ENCODE data around the gene WDR53. TPM values are rescaled to one million over a fixed set of nuclear protein-coding genes. Genes with fewer than 3 reads are reported as not detected.

WDR53 gene
- total RNA-seq, 4 donors from 2014 or later = 4.5 to 16.6 (median 12.2) TPM

DNA sequence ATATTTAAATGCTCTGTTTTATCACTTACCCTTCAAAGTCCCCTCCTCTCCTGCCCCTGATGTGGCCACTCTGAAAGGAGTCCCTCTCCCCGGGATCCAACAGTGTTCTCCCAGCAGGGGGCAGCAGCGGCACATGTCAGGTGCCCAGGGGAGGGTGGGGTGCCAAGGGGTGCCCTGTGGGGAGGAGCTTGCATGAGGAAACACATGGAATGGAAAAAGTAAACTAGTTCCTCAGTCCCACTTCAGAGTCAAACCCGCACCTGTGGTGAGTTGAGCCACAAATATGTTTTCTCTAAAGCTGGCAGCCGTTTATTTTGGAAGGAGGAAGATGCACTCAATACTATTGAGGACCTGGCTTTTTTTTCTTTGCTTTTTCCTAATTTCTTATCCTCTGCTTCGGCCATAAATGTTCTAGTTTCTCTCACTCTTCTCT, 41.0 kb upstream of the WDR53 start:
- WGBS, 2 donors = 12 to 14% methylated on average over 5 of the region's 5 CpGs
- H3K4me3 ChIP-seq (ENCODE audit: low read depth, poor library complexity, severe bottlenecking) = no peak overlapping the region
- intact Hi-C loops (cut with DNase I; ENCODE audit: low total_unique reads) = no loop called here
- no peak for TF ChIP-seq POLR2A (IDR thresholded peaks at IDR 0.05)
- TF ChIP-seq, protein P1, sequence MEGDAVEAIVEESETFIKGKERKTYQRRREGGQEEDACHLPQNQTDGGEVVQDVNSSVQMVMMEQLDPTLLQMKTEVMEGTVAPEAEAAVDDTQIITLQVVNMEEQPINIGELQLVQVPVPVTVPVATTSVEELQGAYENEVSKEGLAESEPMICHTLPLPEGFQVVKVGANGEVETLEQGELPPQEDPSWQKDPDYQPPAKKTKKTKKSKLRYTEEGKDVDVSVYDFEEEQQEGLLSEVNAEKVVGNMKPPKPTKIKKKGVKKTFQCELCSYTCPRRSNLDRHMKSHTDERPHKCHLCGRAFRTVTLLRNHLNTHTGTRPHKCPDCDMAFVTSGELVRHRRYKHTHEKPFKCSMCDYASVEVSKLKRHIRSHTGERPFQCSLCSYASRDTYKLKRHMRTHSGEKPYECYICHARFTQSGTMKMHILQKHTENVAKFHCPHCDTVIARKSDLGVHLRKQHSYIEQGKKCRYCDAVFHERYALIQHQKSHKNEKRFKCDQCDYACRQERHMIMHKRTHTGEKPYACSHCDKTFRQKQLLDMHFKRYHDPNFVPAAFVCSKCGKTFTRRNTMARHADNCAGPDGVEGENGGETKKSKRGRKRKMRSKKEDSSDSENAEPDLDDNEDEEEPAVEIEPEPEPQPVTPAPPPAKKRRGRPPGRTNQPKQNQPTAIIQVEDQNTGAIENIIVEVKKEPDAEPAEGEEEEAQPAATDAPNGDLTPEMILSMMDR (IDR thresholded peaks at IDR 0.05) = peak in 1 of 3 donors; percentile 63
- DNase-seq (ENCODE audit: low spot score in 2 of 2) = peak; percentile 83 to 98

DNA sequence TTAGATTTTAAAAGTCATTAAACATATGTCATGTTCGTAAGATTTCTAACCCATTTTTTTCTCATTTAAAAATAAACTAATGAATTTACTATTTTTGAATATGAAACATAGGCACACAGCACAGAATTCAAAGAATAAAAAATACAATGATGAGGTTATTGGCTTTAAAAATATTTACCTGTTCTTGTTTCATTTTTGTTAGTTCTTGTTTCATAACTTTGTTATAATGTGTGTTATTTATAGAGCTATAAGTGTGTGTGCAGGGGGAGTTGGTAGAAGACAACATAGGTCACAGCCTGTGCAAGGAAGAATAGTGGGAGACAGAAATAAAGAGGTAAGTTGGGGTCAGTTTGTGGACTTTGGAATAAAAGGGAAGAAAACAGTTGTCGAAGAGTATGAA, 40.3 kb upstream of the WDR53 start:
- H3K4me3 ChIP-seq (ENCODE audit: low read depth, poor library complexity, severe bottlenecking) = no peak overlapping the region
- DNase-seq (ENCODE audit: low spot score in 2 of 2) = no peak
- intact Hi-C loops (cut with DNase I; ENCODE audit: low total_unique reads) = no loop called here
- 93 to 96% methylated on average over 2 of the region's 2 CpGs for WGBS, 2 donors
- TF ChIP-seq POLR2A (IDR thresholded peaks at IDR 0.05) = no peak
- TF ChIP-seq, protein P1 (IDR thresholded peaks at IDR 0.05) = no peak

DNA sequence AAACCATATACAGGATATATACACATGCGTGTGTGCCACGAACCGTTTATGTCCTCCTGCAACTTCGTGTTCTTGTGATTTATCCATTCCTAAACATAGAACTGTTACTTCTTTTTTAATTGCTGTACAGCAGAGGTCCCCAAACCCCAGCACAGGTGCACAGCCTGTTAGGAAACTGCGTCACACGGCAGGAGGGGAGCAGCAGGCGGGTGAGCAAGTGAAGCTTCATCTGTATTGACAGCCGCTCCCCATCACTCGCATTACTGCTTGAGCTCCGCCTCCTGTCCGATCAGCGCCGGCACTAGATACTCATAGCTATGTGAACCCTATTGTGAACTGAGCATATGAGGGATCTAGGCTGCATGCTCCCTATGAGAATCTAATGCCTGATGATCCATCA, 36.2 kb upstream of the WDR53 start:
- no peak overlapping the region for H3K4me3 ChIP-seq (ENCODE audit: low read depth, poor library complexity, severe bottlenecking)
- TF ChIP-seq POLR2A (IDR thresholded peaks at IDR 0.05) = no peak
- TF ChIP-seq, protein P1 (IDR thresholded peaks at IDR 0.05) = no peak
- no peak for DNase-seq (ENCODE audit: low spot score in 2 of 2)
- WGBS, 2 donors = 45 to 57% methylated on average over 13 of the region's 13 CpGs
- intact Hi-C loops (cut with DNase I; ENCODE audit: low total_unique reads) = no loop called here

DNA sequence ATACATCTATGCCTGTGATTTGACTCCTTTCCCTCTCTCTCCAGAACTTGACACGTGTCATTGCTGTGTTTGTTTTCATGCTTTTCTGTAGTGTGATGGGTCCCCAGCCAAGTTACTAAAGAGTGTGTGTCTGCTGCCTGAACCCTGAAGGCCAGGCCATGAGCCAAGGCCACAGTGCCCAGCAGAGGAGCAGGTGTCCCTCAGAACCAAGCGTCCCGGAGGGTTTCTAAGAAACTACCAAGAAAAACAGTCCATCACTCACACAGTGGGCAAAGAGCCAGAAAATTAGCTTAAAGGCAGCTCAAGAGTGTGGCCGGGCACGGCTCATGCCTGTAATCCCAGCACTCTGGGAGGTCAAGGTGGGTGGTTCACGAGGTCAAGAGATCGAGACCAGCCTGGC, 35.3 kb upstream of the WDR53 start:
- intact Hi-C loops (cut with DNase I; ENCODE audit: low total_unique reads) = no loop called here
- no peak overlapping the region for H3K4me3 ChIP-seq (ENCODE audit: low read depth, poor library complexity, severe bottlenecking)
- DNase-seq (ENCODE audit: low spot score in 2 of 2) = no peak
- 60 to 67% methylated on average over 7 of the region's 7 CpGs for WGBS, 2 donors
- no peak for TF ChIP-seq POLR2A (IDR thresholded peaks at IDR 0.05)
- TF ChIP-seq, protein P1 (IDR thresholded peaks at IDR 0.05) = no peak

DNA sequence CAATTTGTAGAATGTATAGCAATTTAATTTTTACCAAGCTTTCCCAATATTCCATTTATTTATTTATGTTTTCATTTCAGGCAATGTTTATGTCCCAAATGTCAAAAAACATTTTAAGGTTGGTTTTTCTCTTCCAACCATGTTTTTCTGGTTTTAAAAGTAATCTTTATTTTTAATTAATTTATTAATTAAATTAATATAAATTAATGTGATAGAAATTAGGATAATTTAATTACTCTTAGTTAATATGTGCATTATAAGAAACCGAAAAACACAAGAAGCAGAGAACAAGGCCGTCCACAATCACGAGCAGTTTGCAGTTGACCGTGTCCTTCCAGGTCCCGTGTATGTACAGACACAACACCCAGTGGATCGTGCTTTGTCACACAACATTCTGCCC, 34.3 kb upstream of the WDR53 start:
- WGBS, 2 donors = 93 to 99% methylated on average over 6 of the region's 6 CpGs
- no peak overlapping the region for H3K4me3 ChIP-seq (ENCODE audit: low read depth, poor library complexity, severe bottlenecking)
- intact Hi-C loops (cut with DNase I; ENCODE audit: low total_unique reads) = no loop called here
- TF ChIP-seq, protein P1 (IDR thresholded peaks at IDR 0.05) = no peak
- no peak for TF ChIP-seq POLR2A (IDR thresholded peaks at IDR 0.05)
- no peak for DNase-seq (ENCODE audit: low spot score in 2 of 2)

DNA sequence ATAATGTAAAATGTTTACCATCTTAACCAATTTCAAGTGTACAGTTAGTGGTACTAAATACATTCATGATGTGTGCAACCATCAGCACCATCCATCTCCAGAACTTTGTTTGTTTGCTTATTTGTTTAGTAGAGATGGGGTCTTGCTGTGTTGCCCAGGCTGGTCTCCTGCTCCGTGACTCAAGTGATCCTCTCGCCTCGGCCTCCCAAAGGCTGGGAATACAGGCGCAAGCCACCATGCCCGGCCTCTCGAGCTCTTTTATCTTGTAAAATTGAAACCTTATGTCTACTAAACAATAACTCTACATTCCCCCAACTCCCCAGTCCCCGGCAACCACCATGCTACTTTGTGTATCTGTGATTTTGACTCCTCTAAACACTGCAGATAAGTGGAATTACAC, 32.0 kb upstream of the WDR53 start:
- no peak overlapping the region for H3K4me3 ChIP-seq (ENCODE audit: low read depth, poor library complexity, severe bottlenecking)
- TF ChIP-seq POLR2A (IDR thresholded peaks at IDR 0.05) = no peak
- TF ChIP-seq, protein P1 (IDR thresholded peaks at IDR 0.05) = no peak
- DNase-seq (ENCODE audit: low spot score in 2 of 2) = no peak
- WGBS, 2 donors = 80 to 89% methylated on average over 7 of the region's 7 CpGs
- intact Hi-C loops (cut with DNase I; ENCODE audit: low total_unique reads) = no loop called here

Measured in lower leg skin (tissue), 4 donors.